ENCODE data around the gene ATRNL1. TPM values are rescaled to one million over a fixed set of nuclear protein-coding genes. Genes with fewer than 3 reads are reported as not detected.

The ATRNL1 gene
- polyA plus RNA-seq, 1 experiment = 0.20 TPM

DNA sequence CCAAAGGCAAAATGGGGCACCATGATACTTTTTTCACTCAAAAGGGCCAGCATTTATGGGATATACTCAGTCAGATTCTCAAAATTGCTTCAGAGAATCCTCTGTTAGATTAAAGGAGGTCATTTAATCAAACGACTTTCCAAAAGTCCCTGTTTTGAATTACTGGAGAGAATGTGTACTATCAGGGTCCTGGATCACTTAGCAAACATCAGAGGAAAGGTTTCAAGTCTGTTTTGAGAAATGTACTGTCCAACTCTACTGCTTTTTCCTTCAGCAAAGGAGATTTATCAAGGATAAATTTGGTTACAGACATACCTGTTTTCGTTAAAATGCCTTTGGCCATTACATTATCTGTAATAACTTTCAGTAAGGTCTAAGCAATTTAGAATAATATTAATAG, 838.9 kb downstream of the ATRNL1 start:
- POLR2A ChIA-PET = no interaction called here
- DNase-seq (ENCODE audit: low read depth, low spot score) = no peak
- CTCF ChIA-PET = interaction anchor here (2.3 kb wide), 1 partner anchor 133 kb away, joined by 5 read pairs; no protein-coding TSS in a partner anchor
- H3K4me3 ChIP-seq (ENCODE audit: low read depth, low read length) = no peak overlapping the region
- no peak overlapping the region for H3K27ac ChIP-seq (ENCODE audit: low read depth, low read length)
- H3K9me3 ChIP-seq (ENCODE audit: control insufficient read depth, insufficient read depth, low read length) = no peaks in the 10 kb centered on the region
- TF ChIP-seq, protein P1, sequence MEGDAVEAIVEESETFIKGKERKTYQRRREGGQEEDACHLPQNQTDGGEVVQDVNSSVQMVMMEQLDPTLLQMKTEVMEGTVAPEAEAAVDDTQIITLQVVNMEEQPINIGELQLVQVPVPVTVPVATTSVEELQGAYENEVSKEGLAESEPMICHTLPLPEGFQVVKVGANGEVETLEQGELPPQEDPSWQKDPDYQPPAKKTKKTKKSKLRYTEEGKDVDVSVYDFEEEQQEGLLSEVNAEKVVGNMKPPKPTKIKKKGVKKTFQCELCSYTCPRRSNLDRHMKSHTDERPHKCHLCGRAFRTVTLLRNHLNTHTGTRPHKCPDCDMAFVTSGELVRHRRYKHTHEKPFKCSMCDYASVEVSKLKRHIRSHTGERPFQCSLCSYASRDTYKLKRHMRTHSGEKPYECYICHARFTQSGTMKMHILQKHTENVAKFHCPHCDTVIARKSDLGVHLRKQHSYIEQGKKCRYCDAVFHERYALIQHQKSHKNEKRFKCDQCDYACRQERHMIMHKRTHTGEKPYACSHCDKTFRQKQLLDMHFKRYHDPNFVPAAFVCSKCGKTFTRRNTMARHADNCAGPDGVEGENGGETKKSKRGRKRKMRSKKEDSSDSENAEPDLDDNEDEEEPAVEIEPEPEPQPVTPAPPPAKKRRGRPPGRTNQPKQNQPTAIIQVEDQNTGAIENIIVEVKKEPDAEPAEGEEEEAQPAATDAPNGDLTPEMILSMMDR (IDR thresholded peaks at IDR 0.05; ENCODE audit: low read depth, low read length) = no peak
- H3K27me3 ChIP-seq (ENCODE audit: control insufficient read depth, insufficient read depth, low read length) = no peaks in the 10 kb centered on the region

DNA sequence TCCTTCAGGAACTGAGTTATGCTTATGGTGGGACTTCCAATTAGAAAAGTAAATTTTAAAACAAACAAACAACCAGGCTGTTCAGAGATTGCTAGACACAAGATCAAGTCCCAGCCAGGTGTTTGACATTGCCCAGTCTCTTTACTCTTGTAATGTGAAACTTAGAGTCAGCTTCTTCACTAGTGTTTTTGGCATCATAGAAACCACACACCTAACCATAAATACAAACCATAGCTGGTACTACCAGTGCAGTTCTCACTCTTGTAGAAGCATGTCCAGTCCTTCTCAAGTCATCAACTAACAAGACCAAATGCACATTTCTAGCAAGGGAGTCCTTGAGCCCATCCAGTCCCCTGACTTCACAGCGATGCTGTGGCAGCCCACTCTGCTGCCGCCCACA, 839.9 kb downstream of the ATRNL1 start:
- Histone ChIP-seq H3K4me3 (ENCODE audit: low read depth, low read length) (no peak overlapping the region), H3K9me3 (ENCODE audit: control insufficient read depth, insufficient read depth, low read length) (no peaks in the 10 kb centered on the region), H3K27ac (ENCODE audit: low read depth, low read length) (no peak overlapping the region), H3K27me3 (ENCODE audit: control insufficient read depth, insufficient read depth, low read length) (no peaks in the 10 kb centered on the region)
- ChIA-PET POLR2A (no interaction called here), CTCF (interaction anchor here (2.3 kb wide), 1 partner anchor 134 kb away, joined by 5 read pairs; no protein-coding TSS in a partner anchor)
- TF ChIP-seq, protein P1 (IDR thresholded peaks at IDR 0.05; ENCODE audit: low read depth, low read length) = no peak
- no peak for DNase-seq (ENCODE audit: low read depth, low spot score)

DNA sequence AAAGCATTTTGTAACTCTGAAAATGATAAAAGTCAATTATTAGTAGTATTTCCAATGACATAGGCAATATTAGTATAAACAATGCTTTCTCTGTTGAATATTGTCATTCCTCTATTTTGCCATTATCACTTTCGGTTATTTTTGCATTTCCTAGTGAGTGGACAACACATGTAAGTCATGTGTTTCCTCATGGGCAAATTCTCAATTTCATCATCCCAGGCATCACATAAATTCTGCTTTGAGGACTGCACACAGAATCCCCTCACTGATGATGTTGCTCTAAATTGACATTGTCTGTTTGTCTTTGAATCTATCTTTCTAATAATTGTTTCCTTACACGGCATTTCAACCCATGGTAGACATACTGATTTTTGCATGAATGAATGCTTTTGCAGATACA, 842.6 kb downstream of the ATRNL1 start:
- CTCF ChIA-PET = no interaction called here
- Histone ChIP-seq H3K4me3 (ENCODE audit: low read depth, low read length) (no peak overlapping the region), H3K9me3 (ENCODE audit: control insufficient read depth, insufficient read depth, low read length) (no peaks in the 10 kb centered on the region), H3K27ac (ENCODE audit: low read depth, low read length) (no peak overlapping the region), H3K27me3 (ENCODE audit: control insufficient read depth, insufficient read depth, low read length) (no peaks in the 10 kb centered on the region)
- no peak for DNase-seq (ENCODE audit: low read depth, low spot score)
- POLR2A ChIA-PET = no interaction called here
- TF ChIP-seq, protein P1 (IDR thresholded peaks at IDR 0.05; ENCODE audit: low read depth, low read length) = no peak

DNA sequence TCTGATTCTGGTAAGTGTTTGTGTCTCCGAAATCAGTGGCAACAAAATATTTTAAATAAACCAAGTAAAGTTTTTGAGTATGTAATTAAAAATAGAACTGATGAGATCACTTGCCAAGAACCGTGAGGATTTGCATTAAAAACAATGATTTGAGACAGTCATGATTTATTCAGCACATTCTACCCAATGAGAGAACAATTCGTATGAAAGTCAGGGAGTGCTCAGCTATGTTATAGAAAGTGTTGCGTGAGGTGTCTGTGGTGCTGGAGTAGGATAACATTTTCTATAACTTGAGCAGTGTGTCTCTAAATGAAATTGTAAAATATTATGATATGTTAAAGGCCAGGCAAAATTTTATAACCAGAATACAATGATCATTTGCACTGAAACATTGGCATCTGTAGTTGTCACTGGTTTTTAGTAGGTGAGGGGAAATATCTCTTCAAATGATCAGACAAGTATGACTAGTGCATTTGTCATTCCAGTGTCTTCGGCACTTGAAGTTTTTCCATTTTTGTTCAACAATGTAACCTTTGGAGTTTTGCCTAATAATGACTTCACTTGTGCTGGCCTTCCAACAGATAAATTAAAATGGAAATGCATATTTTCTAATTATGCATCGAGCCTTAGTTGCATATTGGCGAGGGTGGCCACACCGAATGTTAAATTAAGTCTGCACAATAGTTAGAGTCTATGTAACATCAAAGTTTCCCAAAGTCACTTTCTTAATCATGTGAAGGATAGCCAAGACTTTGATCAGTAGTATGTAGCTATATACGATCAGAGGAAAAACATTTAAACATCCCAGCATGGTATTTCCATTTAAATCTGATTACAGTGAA, 844.0 kb downstream of the ATRNL1 start:
- CTCF ChIA-PET = interaction anchor here (0.8 to 1.8 kb wide), 2 partner anchors 11 to 35 kb away, joined by 3 to 4 read pairs; no protein-coding TSS in a partner anchor
- Histone ChIP-seq H3K9me3 (ENCODE audit: control insufficient read depth, insufficient read depth, low read length) (no peaks in the 10 kb centered on the region), H3K27ac (ENCODE audit: low read depth, low read length) (no peak overlapping the region), H3K27me3 (ENCODE audit: control insufficient read depth, insufficient read depth, low read length) (no peaks in the 10 kb centered on the region), H3K4me3 (ENCODE audit: low read depth, low read length) (no peak overlapping the region)
- POLR2A ChIA-PET = interaction anchor here (1.2 kb wide), 1 partner anchor 9 kb away, joined by 3 read pairs; no protein-coding TSS in a partner anchor
- TF ChIP-seq, protein P1 (IDR thresholded peaks at IDR 0.05; ENCODE audit: low read depth, low read length) = no peak
- DNase-seq (ENCODE audit: low read depth, low spot score) = no peak

DNA sequence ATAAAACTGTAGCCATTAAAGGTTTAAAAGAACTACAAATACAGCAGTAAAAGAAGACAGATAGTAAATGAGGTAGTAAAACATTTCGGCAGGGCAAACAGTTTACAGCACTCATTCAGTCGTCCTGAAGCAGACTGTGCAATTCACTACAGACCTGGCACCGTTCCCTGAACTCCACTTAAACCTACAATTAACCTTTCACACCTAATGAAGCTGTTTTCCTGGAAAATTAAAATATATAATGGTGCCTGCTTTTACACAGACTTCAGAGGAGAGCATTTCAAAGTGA, 844.5 kb downstream of the ATRNL1 start:
- Histone ChIP-seq H3K27ac (ENCODE audit: low read depth, low read length) (no peak overlapping the region), H3K27me3 (ENCODE audit: control insufficient read depth, insufficient read depth, low read length) (no peaks in the 10 kb centered on the region), H3K9me3 (ENCODE audit: control insufficient read depth, insufficient read depth, low read length) (no peaks in the 10 kb centered on the region), H3K4me3 (ENCODE audit: low read depth, low read length) (no peak overlapping the region)
- CTCF ChIA-PET = interaction anchor here (1.8 kb wide), 1 partner anchor 11 kb away, joined by 4 read pairs; no protein-coding TSS in a partner anchor
- DNase-seq (ENCODE audit: low read depth, low spot score) = no peak
- TF ChIP-seq, protein P1 (IDR thresholded peaks at IDR 0.05; ENCODE audit: low read depth, low read length) = no peak
- POLR2A ChIA-PET = interaction anchor here (1.2 kb wide), 1 partner anchor 8 kb away, joined by 3 read pairs; no protein-coding TSS in a partner anchor

All from AG04450 (cell line).